HAP-1 (cell line): ENCODE results near the gene C8G.

ENCODE experiments used
- DNase-seq, 2 experiments: peaks; one replicate each; pipeline ENCODE4 v3.0.0-alpha.2; 2016 to 2020; ENCODE audit warnings: low spot score in 2 of 2
- H3K27me3 ChIP-seq: fragments of 250-450 bp; sonication (Bioruptor Pico); 2 replicates; pipeline ENCODE4 v1.5.1; 2020; ENCODE audit warnings: low read depth, mild to moderate bottlenecking, moderate library complexity
- H3K36me3 ChIP-seq: fragments of 250-450 bp; sonication (Bioruptor Pico); replicated peaks from 2 replicates; pipeline ENCODE4 v1.5.1; 2020; ENCODE audit warnings: mild to moderate bottlenecking
- H3K4me1 ChIP-seq: fragments of 250-450 bp; sonication (Bioruptor Pico); 2 replicates; pipeline ENCODE4 v1.5.1; 2020; ENCODE audit warnings: mild to moderate bottlenecking
- H3K4me3 ChIP-seq: fragments of 250-450 bp; sonication (Bioruptor Pico); 2 replicates; pipeline ENCODE4 v1.5.1; 2020; ENCODE audit warnings: mild to moderate bottlenecking, moderate library complexity
- H3K9me3 ChIP-seq: fragments of 250-450 bp; sonication (Bioruptor Pico); 2 replicates; pipeline ENCODE4 v1.5.1; 2020; ENCODE audit warnings: mild to moderate bottlenecking, moderate library complexity
- in situ Hi-C: fragments of 300-500 bp; cut with MboI; formaldehyde crosslinking; loops from 3 replicates; pipeline ENCODE4 v1.14.3; 2020; ENCODE audit warnings: low sequenced_read_pairs, inconsistent platforms, mixed read lengths

C8G gene

GRCh38 chr9:136988872-136989271, 43.8 kb downstream of the C8G start:
- no peak overlapping the region for H3K4me3 ChIP-seq
- no peak for DNase-seq
- H3K36me3 ChIP-seq, result peaks cover 8% of the 10 kb centered on the region
- H3K9me3 ChIP-seq, result peaks cover 2% of the 10 kb centered on the region; the same call in 1 of the 2 replicates
- H3K4me1 ChIP-seq, result no peaks in the 10 kb centered on the region; the same call in 1 of the 2 replicates
- in situ Hi-C loops, result no loop called here
- no peaks in the 10 kb centered on the region for H3K27me3 ChIP-seq

GRCh38 chr9:136990242-136990911, 45.3 kb downstream of the C8G start:
- Histone ChIP-seq H3K36me3 (peaks cover 16% of the 10 kb centered on the region), H3K4me1 (no peaks in the 10 kb centered on the region; the same call in 1 of the 2 replicates), H3K9me3 (peaks cover 2% of the 10 kb centered on the region; the same call in 1 of the 2 replicates), H3K4me3 (no peak overlapping the region), H3K27me3 (no peaks in the 10 kb centered on the region)
- in situ Hi-C loops, result no loop called here
- no peak for DNase-seq

- Histone ChIP-seq H3K36me3 (peaks cover 16% of the 10 kb centered on the region), H3K27me3 (no peaks in the 10 kb centered on the region; the same call in 1 of the 2 replicates)
- in situ Hi-C loops, result no loop called here
Measured at GRCh38 chr9:136991993-136992818, 47.2 kb downstream of the C8G start, which contains the start of gene PAXX. TSS of gene PAXX (plus strand) at chr9:136992422. CDS start at chr9:136992444, 22 bp downstream.

GRCh38 chr9:136992819-136993369, 47.9 kb downstream of the C8G start:
- Histone ChIP-seq H3K36me3 (peaks cover 16% of the 10 kb centered on the region), H3K4me3 (peak overlapping the region; percentile 82), H3K9me3 (peaks cover 2% of the 10 kb centered on the region; the same call in 1 of the 2 replicates), H3K27me3 (no peaks in the 10 kb centered on the region; the same call in 1 of the 2 replicates), H3K4me1 (peaks cover 4% of the 10 kb centered on the region; the same call in 1 of the 2 replicates)
- no peak for DNase-seq
- in situ Hi-C loops, result no loop called here

More at GRCh38 chr9:136991993-136992818, 47.2 kb downstream of the C8G start, which contains the start of gene PAXX:
- DNase-seq, result peak; percentile 90 to 97
- Histone ChIP-seq H3K4me3 (peak within 1 kb of the TSS; percentile 82), H3K9me3 (peaks cover 2% of the 10 kb centered on the region; the same call in 1 of the 2 replicates), H3K4me1 (peaks cover 4% of the 10 kb centered on the region; the same call in 1 of the 2 replicates)

GRCh38 chr9:136994180-136994887, 49.3 kb downstream of the C8G start:
- Histone ChIP-seq H3K27me3 (no peaks in the 10 kb centered on the region; the same call in 1 of the 2 replicates), H3K9me3 (peaks cover 2% of the 10 kb centered on the region; the same call in 1 of the 2 replicates), H3K36me3 (peaks cover 16% of the 10 kb centered on the region), H3K4me1 (peaks cover 4% of the 10 kb centered on the region; the same call in 1 of the 2 replicates), H3K4me3 (no peak overlapping the region)
- no peak for DNase-seq
- in situ Hi-C loops, result no loop called here

- no peak for DNase-seq
- Histone ChIP-seq H3K4me3 (no peak overlapping the region), H3K36me3 (peaks cover 16% of the 10 kb centered on the region), H3K27me3 (no peaks in the 10 kb centered on the region; the same call in 1 of the 2 replicates), H3K9me3 (peaks cover 2% of the 10 kb centered on the region; the same call in 1 of the 2 replicates), H3K4me1 (peaks cover 4% of the 10 kb centered on the region; the same call in 1 of the 2 replicates)
- in situ Hi-C loops, result no loop called here
Measured at GRCh38 chr9:136994888-136995230, 49.8 kb downstream of the C8G start.

- Histone ChIP-seq H3K4me1 (peaks cover 4% of the 10 kb centered on the region; the same call in 1 of the 2 replicates), H3K4me3 (no peak overlapping the region), H3K9me3 (peaks cover 2% of the 10 kb centered on the region; the same call in 1 of the 2 replicates), H3K27me3 (no peaks in the 10 kb centered on the region; the same call in 1 of the 2 replicates), H3K36me3 (peaks cover 16% of the 10 kb centered on the region)
- no peak for DNase-seq
- in situ Hi-C loops, result no loop called here
Measured at GRCh38 chr9:136995362-136995761, 50.3 kb downstream of the C8G start.

GRCh38 chr9:136995772-136996311, 50.8 kb downstream of the C8G start:
- in situ Hi-C loops, result no loop called here
- H3K4me1 ChIP-seq, result peaks cover 4% of the 10 kb centered on the region; the same call in 1 of the 2 replicates
- peaks cover 16% of the 10 kb centered on the region for H3K36me3 ChIP-seq
- no peak overlapping the region for H3K4me3 ChIP-seq
- peak in 1 of 2 experiments; percentile 36 for DNase-seq
- no peaks in the 10 kb centered on the region; the same call in 1 of the 2 replicates for H3K27me3 ChIP-seq
- H3K9me3 ChIP-seq, result peaks cover 2% of the 10 kb centered on the region; the same call in 1 of the 2 replicates
